Smooth muscle cell (in vitro differentiated cells): ENCODE data around the gene RRP1. TPM values are rescaled to one million over a fixed set of nuclear protein-coding genes. Genes with fewer than 3 reads are reported as not detected.

Experiments used
- DNase-seq: peaks from one replicate; lab custom pipeline; 2025; ENCODE audit not compliant: unreplicated experiment; lab: John Stamatoyannopoulos, UW
- H2AFZ ChIP-seq: fragments of 200-600 bp; sonication (generic); 2 replicates; pipeline ENCODE4 v1.6.0; 2016; ENCODE audit warnings: antibody characterized with exemption, low read depth, mild to moderate bottlenecking
- H3F3A ChIP-seq: fragments of 200-600 bp; sonication (generic); 2 replicates; pipeline ENCODE4 v1.6.0; 2017; ENCODE audit warnings: antibody characterized with exemption, low read depth
- H3K27ac ChIP-seq: fragments of 200-600 bp; sonication (generic); 2 replicates; pipeline ENCODE4 v1.5.1; 2016; ENCODE audit warnings: low read depth, mild to moderate bottlenecking
- H3K27me3 ChIP-seq: fragments of 200-600 bp; sonication (generic); 2 replicates; pipeline ENCODE4 v1.6.1; 2016; ENCODE audit warnings: low read depth, mild to moderate bottlenecking
- H3K36me3 ChIP-seq: fragments of 200-600 bp; sonication (generic); 2 replicates; pipeline ENCODE4 v1.5.1; 2016; ENCODE audit warnings: low read depth
- H3K4me1 ChIP-seq: fragments of 200-600 bp; sonication (generic); 2 replicates; pipeline ENCODE4 v1.5.1; 2016; ENCODE audit warnings: low read depth
- H3K4me2 ChIP-seq: fragments of 200-600 bp; sonication (generic); 2 replicates; pipeline ENCODE4 v1.6.0; 2016; ENCODE audit warnings: mild to moderate bottlenecking
- H3K4me3 ChIP-seq: fragments of 200-600 bp; sonication (generic); 2 replicates; pipeline ENCODE4 v1.5.1; 2016; ENCODE audit warnings: mild to moderate bottlenecking
- H3K79me2 ChIP-seq: fragments of 200-600 bp; sonication (generic); 2 replicates; pipeline ENCODE4 v1.6.0; 2016; ENCODE audit warnings: low read depth, mild to moderate bottlenecking
- H3K9ac ChIP-seq: fragments of 200-600 bp; sonication (generic); 2 replicates; pipeline ENCODE4 v1.6.0; 2016; ENCODE audit warnings: low read depth
- H3K9me3 ChIP-seq: fragments of 200-600 bp; sonication (generic); replicated peaks from 2 replicates; pipeline ENCODE4 v1.5.1; 2016; ENCODE audit warnings: low read depth
- H4K20me1 ChIP-seq: fragments of 200-600 bp; sonication (generic); 2 replicates; pipeline ENCODE4 v1.6.0; 2016; ENCODE audit warnings: low read depth
- CTCF ChIP-seq: fragments of 200-600 bp; sonication (generic); IDR thresholded peaks from 2 replicates; pipeline ENCODE4 v1.5.1; 2017; ENCODE audit warnings: borderline replicate concordance, mild to moderate bottlenecking, antibody characterized with exemption; ENCODE audit not compliant: insufficient read depth, poor library complexity, severe bottlenecking
- WGBS: methylation state at CpG from one replicate; pipeline ENCODE4 v1.1.7; 2016; ENCODE audit warnings: low lambda C conversion rate; 5-methylcytosine and 5-hydroxymethylcytosine counted together
- polyA plus RNA-seq: library from polyadenylated mRNA; unstranded; fragments of >200 nt; fragmentation: Nextera tagmentation; extraction: Ambion mirVana; gene quantifications from 2 replicates; pipeline ENCODE4 v1.2.1, GENCODE V29; 2016
- total RNA-seq: library from RNA; depleted of rRNA; stranded (reverse); fragments of >200 nt; gene quantifications from 2 replicates; pipeline ENCODE4 v1.2.3, GENCODE V29; 2014

RRP1 gene
- total and polyA plus RNA-seq, 2 experiments from 2014 or later = 11.3 to 17.5 TPM

GRCh38 chr21:43801006-43801783 lies 11.8 kb downstream of the RRP1 start:
- Histone ChIP-seq H3K4me1 (no peaks in the 10 kb centered on the region), H3K4me2 (no peak overlapping the region), H3K27ac (no peak overlapping the region), H3K36me3 (no peaks in the 10 kb centered on the region), H3K9me3 (no peaks in the 10 kb centered on the region), H3K79me2 (no peaks in the 10 kb centered on the region), H4K20me1 (peaks cover 5% of the 10 kb centered on the region), H2AFZ (no peak overlapping the region), H3K27me3 (no peaks in the 10 kb centered on the region), H3K9ac (no peak overlapping the region), H3F3A (no peaks in the 10 kb centered on the region), H3K4me3 (no peak overlapping the region)
- WGBS = 97% methylated on average over 42 of the region's 42 CpGs
- TF ChIP-seq CTCF = no peak
- DNase-seq = no peak

- Histone ChIP-seq H3K79me2 (no peaks in the 10 kb centered on the region), H3K4me1 (no peaks in the 10 kb centered on the region), H3K27me3 (no peaks in the 10 kb centered on the region), H2AFZ (no peak overlapping the region), H3K9me3 (no peaks in the 10 kb centered on the region), H3K9ac (no peak overlapping the region), H3K36me3 (no peaks in the 10 kb centered on the region), H4K20me1 (no peaks in the 10 kb centered on the region), H3F3A (no peaks in the 10 kb centered on the region), H3K4me2 (no peak overlapping the region), H3K27ac (no peak overlapping the region), H3K4me3 (no peak overlapping the region)
- DNase-seq = no peak
- TF ChIP-seq CTCF = no peak
- WGBS = 98% methylated on average over 14 of the region's 14 CpGs
Measured at GRCh38 chr21:43802713-43803313, 13.4 kb downstream of the RRP1 start.

DNA sequence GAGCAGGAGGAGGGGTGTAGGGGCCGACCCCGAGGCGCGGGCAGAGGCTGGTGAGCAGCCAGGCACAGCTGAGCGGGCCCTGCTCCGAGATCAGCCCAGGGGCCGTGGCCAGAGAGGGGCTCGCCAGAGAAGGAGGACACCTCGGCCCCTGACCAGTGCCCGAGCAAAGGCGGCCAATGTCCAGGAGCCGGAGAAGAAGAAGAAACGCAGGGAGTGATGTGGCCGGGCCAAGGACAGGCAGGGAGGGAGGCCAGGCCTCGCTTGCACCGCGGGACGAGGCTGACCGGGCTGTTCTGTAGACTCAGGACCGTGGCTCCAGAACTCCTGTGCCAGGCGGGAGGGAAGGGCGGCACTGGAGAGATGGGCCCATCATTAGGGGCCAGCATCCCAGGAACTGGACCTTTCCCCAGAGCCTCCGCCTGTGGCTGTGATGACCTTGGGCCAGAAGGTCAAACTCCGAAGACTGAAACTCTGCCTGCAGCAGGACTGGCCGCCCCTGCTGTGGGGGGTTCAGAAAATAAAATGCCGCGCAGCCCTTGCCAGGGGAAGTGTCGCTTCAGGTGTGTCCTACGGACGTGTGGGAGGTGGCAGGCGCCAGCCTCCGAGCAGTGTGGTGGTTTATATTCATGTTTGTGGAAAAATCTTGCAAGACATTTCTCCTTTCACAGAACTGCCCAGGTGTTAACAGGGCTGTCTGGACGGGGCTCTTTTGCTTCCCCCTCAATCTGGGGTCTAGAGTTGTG lies 14.4 kb downstream of the RRP1 start:
- Histone ChIP-seq H3K36me3 (no peaks in the 10 kb centered on the region), H3K4me2 (no peak overlapping the region), H3K27ac (no peak overlapping the region), H3K9me3 (no peaks in the 10 kb centered on the region), H4K20me1 (no peaks in the 10 kb centered on the region), H2AFZ (no peak overlapping the region), H3K4me3 (no peak overlapping the region), H3K9ac (no peak overlapping the region), H3K4me1 (no peaks in the 10 kb centered on the region), H3F3A (no peaks in the 10 kb centered on the region), H3K79me2 (no peaks in the 10 kb centered on the region), H3K27me3 (no peaks in the 10 kb centered on the region)
- no peak for TF ChIP-seq CTCF
- 95% methylated on average over 31 of the region's 33 CpGs for WGBS
- DNase-seq = no peak
